ENCODE results near the gene CSH2. TPM values are rescaled to one million over a fixed set of nuclear protein-coding genes. Genes with fewer than 3 reads are reported as not detected.
"Not testable (repeated sequence)": the region's sequence is repeated elsewhere in the genome, so short reads cannot be mapped to it uniquely, and the experiment has no call there.

The CSH2 gene
- total RNA-seq, 2 donors from 2014 or later: not detected

- H3K4me3 ChIP-seq; H3K9ac ChIP-seq (ENCODE audit: low read depth in 2 of 2, low read length in 2 of 2); H3K4me1 ChIP-seq; intact Hi-C loops (cut with DNase I); H3K9me3 ChIP-seq; H3K36me3 ChIP-seq; DNase-seq; H3K27ac ChIP-seq; H3K27me3 ChIP-seq: not testable (repeated sequence)
Observed at GRCh38 chr17:63871646-63872365, 1.7 kb downstream of the CSH2 start.

- H3K4me1 ChIP-seq; DNase-seq; intact Hi-C loops (cut with DNase I); H3K4me3 ChIP-seq; H3K9me3 ChIP-seq; H3K27me3 ChIP-seq; H3K27ac ChIP-seq; H3K36me3 ChIP-seq; H3K9ac ChIP-seq (ENCODE audit: low read depth in 2 of 2, low read length in 2 of 2): not testable (repeated sequence)
Observed at GRCh38 chr17:63870292-63870665, 3.2 kb downstream of the CSH2 start.

- H3K4me1 ChIP-seq; intact Hi-C loops (cut with DNase I); H3K9me3 ChIP-seq; H3K36me3 ChIP-seq; DNase-seq; H3K9ac ChIP-seq (ENCODE audit: low read depth in 2 of 2, low read length in 2 of 2); H3K27ac ChIP-seq; H3K27me3 ChIP-seq; H3K4me3 ChIP-seq: not testable (repeated sequence)
Observed at GRCh38 chr17:63869491-63870291, 3.8 kb downstream of the CSH2 start.

GRCh38 chr17:63866625-63867024 lies 6.9 kb downstream of the CSH2 start:
- H3K9me3 ChIP-seq; H3K9ac ChIP-seq (ENCODE audit: low read depth in 2 of 2, low read length in 2 of 2); H3K36me3 ChIP-seq; H3K27ac ChIP-seq; intact Hi-C loops (cut with DNase I); H3K4me1 ChIP-seq; H3K4me3 ChIP-seq; DNase-seq; H3K27me3 ChIP-seq: not testable (repeated sequence)

- intact Hi-C loops (cut with DNase I): no loop called here
- no peak for TF ChIP-seq CTCF (IDR thresholded peaks at IDR 0.05)
- no peak overlapping the region for H3K4me3 ChIP-seq
- H3K4me1 ChIP-seq: no peaks in the 10 kb centered on the region
- H3K36me3 ChIP-seq: no peaks in the 10 kb centered on the region
- no peaks in the 10 kb centered on the region for H3K9me3 ChIP-seq
- no peaks in the 10 kb centered on the region for H3K27me3 ChIP-seq
- H3K9ac ChIP-seq (ENCODE audit: low read depth in 2 of 2, low read length in 2 of 2): no peak overlapping the region
- no peak for DNase-seq
- no peak overlapping the region for H3K27ac ChIP-seq
Observed at GRCh38 chr17:63859257-63859656, 14.2 kb downstream of the CSH2 start.

GRCh38 chr17:63856425-63856824 lies 17.1 kb downstream of the CSH2 start:
- H3K4me3 ChIP-seq; DNase-seq; intact Hi-C loops (cut with DNase I); H3K27ac ChIP-seq; H3K9ac ChIP-seq (ENCODE audit: low read depth in 2 of 2, low read length in 2 of 2); H3K9me3 ChIP-seq; H3K27me3 ChIP-seq; H3K4me1 ChIP-seq; H3K36me3 ChIP-seq: not testable (repeated sequence)

- no peaks in the 10 kb centered on the region for H3K27me3 ChIP-seq
- no peaks in the 10 kb centered on the region for H3K4me1 ChIP-seq
- no peak overlapping the region for H3K27ac ChIP-seq
- intact Hi-C loops (cut with DNase I): no loop called here
- H3K36me3 ChIP-seq: no peaks in the 10 kb centered on the region
- no peak for DNase-seq
- H3K9ac ChIP-seq (ENCODE audit: low read depth in 2 of 2, low read length in 2 of 2): no peak overlapping the region
- no peak overlapping the region for H3K4me3 ChIP-seq
- H3K9me3 ChIP-seq: no peaks in the 10 kb centered on the region
- no peak for TF ChIP-seq CTCF (IDR thresholded peaks at IDR 0.05)
Observed at GRCh38 chr17:63855185-63855584, 18.3 kb downstream of the CSH2 start.

GRCh38 chr17:63854709-63855108 lies 18.8 kb downstream of the CSH2 start:
- DNase-seq: no peak
- no peak overlapping the region for H3K4me3 ChIP-seq
- no peaks in the 10 kb centered on the region for H3K36me3 ChIP-seq
- H3K4me1 ChIP-seq: no peaks in the 10 kb centered on the region
- TF ChIP-seq CTCF (IDR thresholded peaks at IDR 0.05): no peak
- no peaks in the 10 kb centered on the region for H3K9me3 ChIP-seq
- H3K27me3 ChIP-seq: no peaks in the 10 kb centered on the region
- intact Hi-C loops (cut with DNase I): no loop called here
- no peak overlapping the region for H3K9ac ChIP-seq (ENCODE audit: low read depth in 2 of 2, low read length in 2 of 2)
- H3K27ac ChIP-seq: no peak overlapping the region
